GM23338 (cell line): ENCODE results near the gene CTNNBIP1. TPM values are rescaled to one million over a fixed set of nuclear protein-coding genes. Genes with fewer than 3 reads are reported as not detected.

Experiments
- ATAC-seq: fragments of 200-7000 bp; cut with Tn5 transposase; 3 replicates; pipeline ENCODE4 v1.9.1; 2020
- DNase-seq: peaks from one replicate; pipeline ENCODE4 v3.0.0-alpha.2; 2015; ENCODE audit warnings: low spot score
- H2AFZ ChIP-seq: fragments of 200-600 bp; sonication (generic); 2 replicates; pipeline ENCODE4 v1.8.0; 2016; ENCODE audit warnings: antibody characterized with exemption, mild to moderate bottlenecking, moderate library complexity
- H3F3A ChIP-seq: fragments of 200-600 bp; sonication (generic); replicated peaks from 2 replicates; pipeline ENCODE4 v1.8.0; 2017; ENCODE audit warnings: antibody characterized with exemption, mixed run types, low read depth
- H3K27ac ChIP-seq: fragments of 200-600 bp; sonication (generic); 2 replicates; pipeline ENCODE4 v1.6.1; 2016; ENCODE audit warnings: low read depth
- H3K27me3 ChIP-seq: fragments of 200-600 bp; sonication (generic); 2 replicates; pipeline ENCODE4 v1.8.0; 2016; ENCODE audit warnings: mild to moderate bottlenecking, mixed run types, moderate library complexity; ENCODE audit not compliant: insufficient read depth
- H3K36me3 ChIP-seq: fragments of 200-600 bp; sonication (generic); 2 replicates; pipeline ENCODE4 v1.8.0; 2016; ENCODE audit warnings: mild to moderate bottlenecking; ENCODE audit not compliant: insufficient read depth
- H3K4me1 ChIP-seq: fragments of 200-600 bp; sonication (generic); 2 replicates; pipeline ENCODE4 v1.8.0; 2016; ENCODE audit warnings: mild to moderate bottlenecking, moderate library complexity; ENCODE audit not compliant: insufficient read depth
- H3K4me2 ChIP-seq: fragments of 200-600 bp; sonication (generic); 2 replicates; pipeline ENCODE4 v1.7.1; 2017; ENCODE audit warnings: mixed run types
- H3K4me3 ChIP-seq: fragments of 200-600 bp; sonication (generic); 2 replicates; pipeline ENCODE4 v1.6.1; 2016; ENCODE audit warnings: mixed run types
- H3K79me2 ChIP-seq: fragments of 200-600 bp; sonication (generic); replicated peaks from 2 replicates; pipeline ENCODE4 v1.8.0; 2017; ENCODE audit warnings: mild to moderate bottlenecking; ENCODE audit not compliant: insufficient read depth
- H3K9me2 ChIP-seq: fragments of 200-600 bp; sonication (generic); 2 replicates; pipeline ENCODE4 v1.8.0; 2017; ENCODE audit not compliant: insufficient read depth
- H4K20me1 ChIP-seq: fragments of 200-600 bp; sonication (generic); replicated peaks from 2 replicates; pipeline ENCODE4 v1.8.0; 2017; ENCODE audit warnings: mild to moderate bottlenecking; ENCODE audit not compliant: insufficient read depth
- H3K27ac Mint-ChIP-seq: 2 replicates; pipeline ENCODE4 v1.8.0; 2020; ENCODE audit warnings: inconsistent platforms, mild to moderate bottlenecking, moderate library complexity, mixed read lengths
- H3K27me3 Mint-ChIP-seq: 3 replicates; pipeline ENCODE4 v1.8.0; 2022; ENCODE audit warnings: low read depth, mild to moderate bottlenecking, moderate library complexity, mixed read lengths, inconsistent platforms; ENCODE audit not compliant: insufficient read depth, poor library complexity
- H3K36me3 Mint-ChIP-seq: 3 replicates; pipeline ENCODE4 v1.8.0; 2021; ENCODE audit warnings: low read depth, mild to moderate bottlenecking, inconsistent platforms, moderate library complexity, mixed read lengths
- H3K4me1 Mint-ChIP-seq: 3 replicates; pipeline ENCODE4 v1.8.0; 2020; ENCODE audit warnings: mild to moderate bottlenecking, inconsistent platforms, mixed read lengths
- H3K4me3 Mint-ChIP-seq: 3 replicates; pipeline ENCODE4 v1.8.0; 2021; ENCODE audit warnings: moderate library complexity, mild to moderate bottlenecking, inconsistent platforms, mixed read lengths
- H3K9me3 Mint-ChIP-seq: 3 replicates; pipeline ENCODE4 v1.8.0; 2020; ENCODE audit warnings: moderate library complexity, mild to moderate bottlenecking, inconsistent platforms, mixed read lengths
- CREB1 ChIP-seq: fragments of 250-450 bp; sonication (Bioruptor Pico); IDR thresholded peaks from 2 replicates; pipeline ENCODE4 v1.5.0; 2020; ENCODE audit warnings: low read depth, mild to moderate bottlenecking, moderate library complexity
- ETS1 ChIP-seq: IDR thresholded peaks from 2 replicates; pipeline ENCODE4 v1.6.1; 2016; ENCODE audit warnings: antibody characterized with exemption
- EZH2 ChIP-seq: fragments of 200-600 bp; sonication (generic); IDR thresholded peaks from one replicate; pipeline ENCODE4 v1.8.0; 2017; ENCODE audit warnings: antibody characterized with exemption, mild to moderate bottlenecking, low read depth; ENCODE audit not compliant: unreplicated experiment
- EZH2phosphoT487 ChIP-seq: fragments of 200-600 bp; sonication (generic); IDR thresholded peaks from one replicate; pipeline ENCODE4 v1.8.1; 2018; ENCODE audit warnings: antibody characterized with exemption; ENCODE audit not compliant: unreplicated experiment
- JUNB ChIP-seq: IDR thresholded peaks from one replicate; pipeline ENCODE4 v1.6.1; 2016; ENCODE audit warnings: antibody characterized with exemption; ENCODE audit not compliant: unreplicated experiment
- NANOG ChIP-seq: IDR thresholded peaks from 2 replicates; pipeline ENCODE4 v1.6.1; 2016; ENCODE audit warnings: antibody characterized with exemption, borderline replicate concordance
- POLR2AphosphoS5 ChIP-seq: IDR thresholded peaks from 2 replicates; pipeline ENCODE4 v1.6.1; 2016; ENCODE audit warnings: antibody characterized with exemption, low read depth
- STAT1 ChIP-seq: IDR thresholded peaks from one replicate; pipeline ENCODE4 v1.6.1; 2016; ENCODE audit warnings: antibody characterized with exemption; ENCODE audit not compliant: unreplicated experiment
- ZNF114 ChIP-seq: fragments of 250-450 bp; sonication (Bioruptor Pico); IDR thresholded peaks from 2 replicates; pipeline ENCODE4 v1.5.0; 2020; ENCODE audit warnings: mild to moderate bottlenecking, moderate library complexity
- ZNF331 ChIP-seq: fragments of 250-450 bp; sonication (Bioruptor Pico); IDR thresholded peaks from 2 replicates; pipeline ENCODE4 v1.5.0; 2020; ENCODE audit warnings: low read depth, mild to moderate bottlenecking, moderate library complexity
- ZNF462 ChIP-seq: fragments of 250-450 bp; sonication (Bioruptor Pico); IDR thresholded peaks from 2 replicates; pipeline ENCODE4 v1.5.0; 2020; ENCODE audit warnings: mild to moderate bottlenecking, moderate library complexity
- polyA plus RNA-seq: library from polyadenylated mRNA; unstranded; fragments of >200 nt; fragmentation: Nextera tagmentation; extraction: Ambion mirVana; gene quantifications from 2 replicates; pipeline ENCODE4 v1.2.1, GENCODE V29; 2016
- total RNA-seq: library from RNA; depleted of rRNA; stranded (reverse); fragments of >200 nt; shearing (Covaris generic); gene quantifications from 2 replicates; pipeline ENCODE4 v1.2.3, GENCODE V29; 2014

Gene CTNNBIP1
- total and polyA plus RNA-seq, 2 experiments from 2014 or later = 30.3 to 55.1 TPM

GRCh38 chr1:9910423-9911178 is 532 bp upstream of the CTNNBIP1 start:
- Histone ChIP-seq H3K9me2 (no peaks in the 10 kb centered on the region; the same call in 1 of the 2 replicates), H3K4me3 (peak overlapping the region; percentile 64), H3K79me2 (peaks cover 24% of the 10 kb centered on the region), H3K27ac (peak overlapping the region; percentile 96), H3F3A (peaks cover 7% of the 10 kb centered on the region), H2AFZ (peak overlapping the region; percentile 57; the same call in 1 of the 2 replicates), H3K4me1 (peaks cover 22% of the 10 kb centered on the region), H3K27me3 (no peaks in the 10 kb centered on the region), H3K4me2 (peak overlapping the region; percentile 74), H3K36me3 (no peaks in the 10 kb centered on the region), H4K20me1 (no peaks in the 10 kb centered on the region)
- peaks cover 14% of the 10 kb centered on the region for H3K27me3 Mint-ChIP-seq
- peak overlapping the region; percentile 99 for H3K27ac Mint-ChIP-seq
- H3K4me1 Mint-ChIP-seq = peaks cover 29% of the 10 kb centered on the region
- TF ChIP-seq JUNB (no peak), POLR2AphosphoS5 (peak; percentile 68)
- DNase-seq = peak; percentile 99
- H3K36me3 Mint-ChIP-seq = no peaks in the 10 kb centered on the region; the same call in 2 of the 3 replicates
- H3K9me3 Mint-ChIP-seq = no peaks in the 10 kb centered on the region
- peak overlapping the region; percentile 96 for H3K4me3 Mint-ChIP-seq
- peak; percentile 95 for ATAC-seq

- Histone ChIP-seq H3K4me2 (peak overlapping the region; percentile 82), H4K20me1 (peaks cover 7% of the 10 kb centered on the region; the same call in 1 of the 2 replicates), H3K27ac (peak overlapping the region; percentile 18; the same call in 1 of the 2 replicates), H3K4me3 (peak overlapping the region; percentile 80), H3F3A (peaks cover 7% of the 10 kb centered on the region), H3K4me1 (peaks cover 22% of the 10 kb centered on the region), H3K27me3 (no peaks in the 10 kb centered on the region), H2AFZ (peak overlapping the region; percentile 81; the same call in 1 of the 2 replicates), H3K79me2 (peaks cover 35% of the 10 kb centered on the region), H3K9me2 (no peaks in the 10 kb centered on the region; the same call in 1 of the 2 replicates), H3K36me3 (no peaks in the 10 kb centered on the region)
- H3K36me3 Mint-ChIP-seq = no peaks in the 10 kb centered on the region; the same call in 2 of the 3 replicates
- peak overlapping the region; percentile 87 for H3K4me3 Mint-ChIP-seq
- H3K9me3 Mint-ChIP-seq = no peaks in the 10 kb centered on the region
- H3K27me3 Mint-ChIP-seq = peaks cover 14% of the 10 kb centered on the region
- ATAC-seq = peak; percentile 1; the same call in 2 of the 3 replicates
- peaks cover 34% of the 10 kb centered on the region for H3K4me1 Mint-ChIP-seq
- DNase-seq = peak; percentile 52
- H3K27ac Mint-ChIP-seq = peak overlapping the region; percentile 80
- no peak for TF ChIP-seq ZNF331 (CRISPR knock-in tag)
- TF ChIP-seq ZNF114 (CRISPR knock-in tag) = no peak
- TF ChIP-seq EZH2phosphoT487 = no peak
- TF ChIP-seq CREB1 (CRISPR knock-in tag) = no peak
- no peak for TF ChIP-seq ETS1
- TF ChIP-seq JUNB = no peak
- no peak for TF ChIP-seq STAT1
- TF ChIP-seq ZNF462 (CRISPR knock-in tag) = no peak
- TF ChIP-seq EZH2 = no peak
- TF ChIP-seq NANOG = no peak
- no peak for TF ChIP-seq POLR2AphosphoS5
Measured at GRCh38 chr1:9909234-9910046, 629 bp downstream of the CTNNBIP1 start.
